C1 segment of cervical spinal cord (tissue), 14 donors: Measurements from ENCODE around the gene ATF3.

ENCODE experiments used
- DNase-seq, 14 donors: peaks; one replicate each; lab custom pipeline; 2025; lab: John Stamatoyannopoulos, UW

The ATF3 gene

DNA sequence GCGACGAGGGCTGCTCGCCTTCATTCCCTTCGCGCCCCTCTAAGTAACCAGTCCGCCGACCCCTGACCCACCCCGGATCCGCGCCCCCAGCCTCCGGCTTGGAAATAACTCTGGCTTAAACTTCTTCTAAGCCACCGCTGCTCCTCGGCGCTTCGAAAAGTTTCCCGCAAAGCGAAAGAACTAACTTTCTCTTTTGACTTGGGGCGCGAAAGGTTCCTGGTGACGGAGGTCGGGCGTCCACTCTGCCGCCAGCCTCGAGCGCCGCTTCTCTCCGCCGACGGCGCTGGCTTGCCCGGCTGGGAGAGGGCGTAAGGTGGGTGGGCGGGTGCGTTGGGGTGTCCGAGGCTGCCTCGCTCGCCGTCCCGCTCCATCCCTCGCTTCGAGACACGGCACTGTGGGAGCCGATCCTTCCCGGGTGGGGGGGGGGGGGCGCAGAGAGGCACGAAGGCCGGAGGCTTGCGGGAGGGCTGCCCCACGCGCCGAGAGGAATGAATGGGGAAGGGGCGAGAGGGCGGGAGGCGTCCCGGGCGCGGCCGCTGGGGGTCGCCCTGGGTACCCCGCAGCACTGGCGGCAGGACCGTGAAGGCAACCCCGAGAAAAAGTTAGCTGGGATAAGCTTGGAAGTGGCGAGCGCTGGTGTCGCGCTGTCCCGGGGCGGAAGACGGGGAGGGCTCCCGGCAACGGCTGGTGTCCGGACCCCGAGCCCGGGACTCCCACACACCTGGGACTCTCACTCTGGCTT is 569 bp downstream of the ATF3 start:
- DNase-seq: peak in 10 of 14 donors; percentile 33 to 77 (median 60)

DNA sequence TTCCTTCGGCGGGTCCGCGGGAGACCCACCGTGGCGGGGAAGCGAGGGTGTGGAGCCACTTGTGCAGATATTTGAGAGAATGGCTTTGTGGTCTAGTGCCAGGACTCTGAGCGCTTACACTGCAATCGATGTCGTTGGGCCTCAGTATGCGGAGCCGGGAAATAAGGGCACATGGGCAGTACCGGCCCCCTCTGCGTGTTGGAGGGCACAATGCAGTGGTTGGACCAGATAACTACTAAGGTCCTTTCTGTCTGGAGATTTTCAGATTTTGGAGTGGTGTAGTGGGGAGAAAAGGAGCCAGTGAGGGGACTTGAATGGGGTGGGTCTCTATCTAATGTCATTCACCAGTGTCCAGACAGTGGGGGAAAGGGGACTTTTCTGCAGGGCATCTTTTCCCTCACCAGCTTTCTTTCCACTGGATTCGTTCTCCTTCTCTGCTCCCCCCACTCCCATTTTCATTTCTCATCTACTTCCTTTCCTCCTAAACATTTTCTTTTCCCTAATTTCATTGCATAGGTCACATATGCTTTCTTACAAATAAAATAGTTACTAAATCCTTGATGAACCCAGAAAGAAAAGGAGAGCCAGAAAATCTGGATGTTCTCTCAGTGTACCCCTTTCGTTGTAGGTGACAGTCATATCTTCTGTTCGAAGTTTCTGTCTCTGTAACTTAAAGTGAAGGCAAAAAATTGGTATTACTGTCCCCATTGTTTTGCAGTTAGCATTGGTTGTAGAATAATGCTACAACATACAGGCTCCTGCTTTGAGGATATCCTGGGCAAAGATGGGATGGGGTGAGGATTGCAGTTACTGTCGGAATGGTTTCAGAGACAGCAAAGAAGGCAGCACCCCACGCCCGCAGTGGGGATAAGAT is 1.4 kb downstream of the ATF3 start:
- DNase-seq: peak in 1 of 14 donors; percentile 59

DNA sequence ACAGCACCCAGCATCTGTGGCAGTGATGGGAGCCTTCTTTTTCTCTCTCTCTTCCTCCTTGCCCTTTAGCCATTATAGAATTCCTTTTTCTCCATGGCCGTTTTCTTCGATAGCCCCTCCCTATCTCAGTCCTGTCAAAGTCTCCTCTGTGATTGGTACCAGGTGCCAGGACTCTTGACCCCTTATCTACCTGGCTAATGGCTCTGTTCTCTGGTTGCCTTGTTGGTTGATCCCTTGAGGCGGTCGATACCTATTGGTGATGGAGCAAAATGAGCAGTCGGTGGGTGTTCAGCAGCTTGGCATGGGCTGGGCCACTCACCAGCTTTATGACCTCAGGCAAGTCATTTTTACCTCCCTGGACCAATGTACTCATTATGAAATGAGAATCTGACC is 2.0 kb downstream of the ATF3 start:
- DNase-seq: no peak

DNA sequence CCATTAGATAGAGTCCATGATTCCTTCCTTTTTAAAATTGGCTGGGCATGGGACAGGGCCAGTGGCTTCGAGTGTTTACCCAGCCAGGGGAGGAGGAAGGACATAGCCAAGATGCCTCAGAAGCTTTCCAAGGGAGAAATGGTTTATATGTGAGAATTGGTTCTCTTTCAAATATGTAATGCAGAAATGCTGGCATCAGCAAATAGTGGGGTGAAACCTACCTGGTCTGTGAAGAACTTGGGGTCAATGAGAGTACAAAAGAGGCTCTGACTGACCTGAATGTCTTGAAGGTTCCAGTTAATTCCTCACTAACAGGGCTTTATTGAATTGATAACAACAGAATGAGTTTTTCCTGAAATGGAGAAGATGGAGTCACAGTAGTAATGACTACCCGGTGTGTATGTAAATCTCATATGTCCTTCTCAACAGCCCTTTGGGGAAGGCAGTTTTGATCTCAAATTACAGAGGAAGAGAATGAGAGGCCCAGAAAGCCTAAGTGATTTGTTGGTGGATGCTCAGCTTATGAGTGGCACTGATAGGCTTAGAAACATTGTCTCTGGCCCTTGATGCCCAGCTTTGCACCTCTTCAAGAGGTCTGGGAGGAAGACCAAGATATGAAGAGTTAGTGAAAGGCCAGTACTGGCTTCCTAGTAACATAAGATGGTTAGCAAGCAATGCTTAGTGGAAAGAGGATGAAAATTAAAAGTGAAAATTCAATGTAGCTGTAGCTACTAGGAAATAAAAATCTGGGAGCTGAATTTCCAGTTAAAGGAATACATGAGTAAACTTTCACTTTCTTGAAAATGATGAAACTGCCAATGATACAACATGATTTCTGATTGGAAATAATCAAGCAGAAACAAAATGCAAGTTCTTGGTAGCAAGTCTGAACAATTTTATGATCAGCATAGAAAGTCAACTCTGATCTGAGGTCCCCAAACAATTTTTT is 2.7 kb downstream of the ATF3 start:
- no peak for DNase-seq

DNA sequence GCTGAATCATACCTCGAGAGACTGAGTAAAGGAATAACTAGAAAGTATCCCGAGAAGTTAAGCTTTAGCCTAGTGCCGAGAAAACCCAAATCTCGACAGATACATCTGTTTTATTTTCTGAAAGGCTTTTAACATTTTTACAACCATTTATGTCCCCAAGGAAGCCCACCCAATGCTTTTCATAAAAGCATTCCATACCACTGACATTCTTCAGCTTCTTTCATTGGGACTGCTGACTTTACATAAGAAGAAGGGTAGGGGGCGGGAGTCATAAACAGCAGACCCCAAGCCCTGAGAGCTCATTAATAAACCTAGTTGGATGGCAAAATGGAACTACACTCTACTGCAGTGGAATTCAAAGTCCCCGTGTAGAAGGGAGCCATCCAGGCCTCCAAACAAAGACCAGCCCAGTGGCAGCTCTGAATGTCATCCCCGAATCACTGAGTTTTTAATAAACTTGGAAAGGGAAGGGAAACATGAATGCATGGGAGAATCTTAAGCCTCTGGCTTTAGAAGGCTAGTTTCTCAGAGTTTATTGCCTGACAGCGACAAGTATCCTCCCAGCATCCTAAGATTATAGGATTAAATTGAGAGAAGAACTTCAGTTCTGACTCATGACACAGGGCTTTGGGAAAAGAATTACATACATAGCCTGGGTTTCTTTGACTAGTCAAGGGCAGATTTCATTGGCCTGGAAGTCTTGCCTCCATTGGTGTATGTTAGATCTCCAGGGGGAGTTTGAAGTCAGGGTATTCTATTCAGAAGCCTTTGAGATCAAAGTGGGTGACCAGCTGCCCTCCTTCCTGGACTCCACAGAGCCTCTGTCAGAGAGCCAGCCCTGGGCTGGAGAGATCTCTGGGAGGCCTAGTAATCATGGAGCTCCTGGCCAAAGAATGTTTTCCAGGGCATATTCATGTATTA is 3.7 kb downstream of the ATF3 start:
- DNase-seq: no peak

DNA sequence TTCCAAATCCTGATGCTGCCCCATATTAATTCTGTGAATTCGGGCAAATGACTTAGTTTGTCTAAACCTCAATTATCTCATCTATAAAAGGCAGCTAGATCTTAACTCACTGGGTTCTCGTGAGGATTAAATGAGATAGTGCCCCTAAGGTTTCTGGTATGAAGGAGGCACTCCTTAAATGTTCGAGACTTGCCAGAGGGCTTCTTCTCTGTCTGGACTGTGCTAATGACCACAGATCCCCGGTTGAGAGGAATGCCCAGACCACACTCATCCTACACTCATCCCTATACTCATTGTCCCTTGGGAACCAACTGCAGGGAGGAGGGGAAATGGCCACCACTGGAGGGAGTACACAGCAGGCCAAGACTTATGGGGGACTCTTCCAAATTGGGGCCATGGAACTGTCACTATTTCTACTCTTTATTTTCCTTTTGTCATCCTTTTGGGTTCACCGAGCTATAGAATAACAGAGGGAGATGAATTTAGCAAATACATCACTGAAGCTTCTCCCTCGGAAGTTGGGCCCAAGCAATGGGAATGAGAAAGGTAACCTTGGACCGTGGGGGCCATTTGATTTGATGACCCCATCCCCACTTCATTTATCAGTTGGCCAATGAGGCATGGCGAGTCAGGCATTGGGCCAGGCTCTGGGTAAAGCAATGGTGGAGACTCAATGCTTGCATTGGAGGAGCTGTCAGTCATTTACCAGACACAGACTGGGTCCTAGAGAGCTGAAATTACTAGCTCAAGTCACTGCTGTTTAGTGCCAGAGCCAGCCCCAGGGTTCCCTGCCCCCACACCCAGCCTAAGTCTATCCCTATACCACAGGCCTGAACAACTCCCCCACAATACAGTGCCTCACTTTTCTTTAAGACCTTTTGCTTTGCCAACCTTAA is 5.1 kb downstream of the ATF3 start:
- DNase-seq: no peak

DNA sequence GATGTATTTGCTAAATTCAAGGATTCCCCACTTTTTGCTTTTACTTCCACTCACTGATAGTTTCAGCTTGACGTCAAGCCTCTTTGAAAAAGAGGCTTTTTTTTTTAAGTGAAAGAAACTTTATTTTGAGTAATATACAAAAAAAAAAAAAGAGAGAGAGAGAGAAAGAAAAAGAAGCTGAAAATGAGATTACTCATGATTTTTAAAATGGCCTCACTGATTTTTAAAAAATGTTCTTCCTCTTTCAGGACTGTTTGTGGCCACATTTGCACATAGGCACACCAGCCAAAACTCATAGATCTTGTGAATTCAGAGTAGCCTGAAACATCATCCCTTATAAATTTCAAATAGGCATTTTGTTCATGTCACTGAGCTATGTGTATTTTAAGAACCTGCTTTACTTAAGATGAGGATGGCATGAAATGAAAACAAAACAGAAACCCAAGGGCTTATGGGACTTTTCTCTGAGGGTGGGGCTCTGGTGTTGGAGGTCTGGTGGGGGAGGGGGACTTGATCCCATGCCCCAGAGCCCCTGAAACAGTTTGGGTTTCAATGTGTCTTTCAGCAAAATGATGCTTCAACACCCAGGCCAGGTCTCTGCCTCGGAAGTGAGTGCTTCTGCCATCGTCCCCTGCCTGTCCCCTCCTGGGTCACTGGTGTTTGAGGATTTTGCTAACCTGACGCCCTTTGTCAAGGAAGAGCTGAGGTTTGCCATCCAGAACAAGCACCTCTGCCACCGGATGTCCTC is 6.1 kb downstream of the ATF3 start:
- no peak for DNase-seq

DNA sequence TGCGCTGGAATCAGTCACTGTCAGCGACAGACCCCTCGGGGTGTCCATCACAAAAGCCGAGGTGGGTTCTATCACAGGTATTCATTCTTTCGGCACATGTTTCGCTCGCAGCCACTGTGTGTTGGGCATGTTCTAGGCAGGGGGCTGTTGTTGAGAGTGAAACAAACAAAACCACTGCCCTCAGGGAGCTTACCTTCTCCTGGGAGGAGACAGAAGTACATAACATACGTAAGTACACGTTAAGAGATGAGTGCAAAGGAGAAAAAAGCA is 6.6 kb downstream of the ATF3 start:
- no peak for DNase-seq

DNA sequence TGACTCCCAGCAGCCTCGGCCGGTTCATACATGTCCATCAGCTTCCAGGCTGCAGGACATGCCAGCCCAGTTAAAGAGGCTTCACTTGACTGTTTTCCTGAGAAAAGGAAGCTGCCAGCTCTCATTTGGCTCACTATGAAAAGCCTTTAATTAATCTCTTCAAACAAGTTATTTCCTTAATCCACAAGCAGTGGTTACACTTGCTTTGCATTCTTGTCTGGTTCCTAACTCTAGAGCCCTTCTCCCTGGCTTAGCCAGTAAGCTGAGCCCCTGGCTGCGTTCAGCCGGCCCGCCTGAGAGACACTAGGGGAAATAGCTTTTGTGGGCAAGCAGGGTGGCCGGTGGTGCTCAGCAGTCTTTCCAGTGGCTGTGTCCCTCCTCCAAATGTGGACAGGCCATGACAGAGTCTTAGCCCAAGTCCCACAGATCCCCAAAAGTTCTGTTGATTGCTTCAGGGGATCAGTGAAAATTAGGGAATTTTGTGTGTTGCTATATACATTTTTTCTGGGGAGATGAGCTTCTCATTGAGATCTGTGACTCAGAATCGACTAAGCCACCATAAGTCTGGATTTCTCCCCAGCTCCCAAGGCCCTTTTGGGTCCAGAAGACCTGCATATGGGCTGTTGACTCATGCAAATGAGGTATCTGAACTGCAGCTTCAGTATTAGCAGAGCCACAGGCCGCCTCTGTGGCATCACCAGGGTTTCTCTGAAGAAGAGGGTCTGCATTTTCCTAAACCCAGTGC is 10.1 kb downstream of the ATF3 start:
- no peak for DNase-seq

DNA sequence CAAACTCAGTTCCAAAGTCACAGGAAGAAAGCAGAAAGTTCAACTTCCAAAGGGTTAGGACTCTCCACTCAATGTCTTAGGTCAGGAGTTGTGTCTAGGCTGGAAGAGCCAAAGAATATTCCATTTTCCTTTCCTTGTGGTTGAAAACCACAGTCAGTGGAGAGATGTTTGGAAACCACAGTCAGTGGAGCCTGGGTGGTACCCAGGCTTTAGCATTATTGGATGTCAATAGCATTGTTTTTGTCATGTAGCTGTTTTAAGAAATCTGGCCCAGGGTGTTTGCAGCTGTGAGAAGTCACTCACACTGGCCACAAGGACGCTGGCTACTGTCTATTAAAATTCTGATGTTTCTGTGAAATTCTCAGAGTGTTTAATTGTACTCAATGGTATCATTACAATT is 11.7 kb downstream of the ATF3 start:
- no peak for DNase-seq

DNA sequence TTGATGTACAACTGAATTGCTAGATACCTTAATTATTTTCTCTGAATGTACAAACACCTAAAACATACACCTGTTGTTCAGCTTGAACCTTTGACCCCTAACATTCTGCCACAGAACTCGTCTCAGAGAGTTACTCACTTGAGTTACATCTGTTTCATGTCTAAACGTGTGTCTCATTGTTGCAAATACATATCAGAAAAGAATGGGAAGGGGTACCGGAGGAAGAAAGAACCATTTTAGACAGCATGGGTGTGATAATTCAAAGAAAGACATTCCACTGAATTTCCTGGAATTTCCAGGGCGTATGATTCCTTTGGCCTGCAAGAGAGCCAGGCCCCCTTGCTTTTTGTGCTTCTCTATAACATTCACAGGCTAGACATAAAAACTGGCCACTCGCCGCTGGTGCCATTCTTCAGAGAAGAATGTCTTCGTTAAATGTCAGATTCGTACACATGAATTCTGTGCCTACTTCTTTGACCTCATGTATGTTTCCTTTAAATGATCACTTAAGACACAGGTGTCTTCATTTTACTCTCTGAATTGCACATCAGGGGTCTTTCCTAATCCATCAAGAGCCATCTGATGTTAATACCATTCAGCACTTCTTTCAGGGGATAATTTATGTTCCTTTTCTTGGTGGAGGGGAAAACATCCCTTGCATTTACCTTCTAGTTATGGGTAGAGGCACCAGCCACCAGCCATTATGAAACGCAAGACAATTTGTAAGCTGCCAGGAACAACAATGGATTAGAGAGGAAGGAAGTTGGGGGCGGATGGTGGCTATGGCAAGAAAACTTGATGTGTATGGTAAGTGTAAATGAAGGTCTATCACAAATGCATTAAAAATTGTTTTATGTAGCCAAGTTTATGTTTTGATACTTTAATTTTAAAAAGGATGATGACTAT is 12.7 kb downstream of the ATF3 start:
- no peak for DNase-seq

DNA sequence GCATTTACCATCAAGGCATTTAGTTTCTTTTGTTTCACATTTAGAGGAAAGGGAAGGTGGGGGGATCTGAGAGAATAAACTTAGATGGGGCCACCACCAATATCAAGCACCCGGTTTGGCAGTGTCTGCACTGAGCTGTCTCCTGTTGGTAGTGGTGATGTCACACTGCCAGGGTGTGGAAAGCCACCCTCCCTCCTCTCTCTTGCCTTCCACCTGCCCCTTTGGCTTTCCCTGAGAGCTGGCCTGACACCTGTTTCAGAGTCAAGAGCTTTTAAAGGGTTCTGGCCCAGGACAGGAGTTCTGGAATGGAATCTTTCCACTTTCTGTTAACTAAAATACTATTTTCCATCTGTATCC is 13.4 kb downstream of the ATF3 start:
- DNase-seq: no peak

DNA sequence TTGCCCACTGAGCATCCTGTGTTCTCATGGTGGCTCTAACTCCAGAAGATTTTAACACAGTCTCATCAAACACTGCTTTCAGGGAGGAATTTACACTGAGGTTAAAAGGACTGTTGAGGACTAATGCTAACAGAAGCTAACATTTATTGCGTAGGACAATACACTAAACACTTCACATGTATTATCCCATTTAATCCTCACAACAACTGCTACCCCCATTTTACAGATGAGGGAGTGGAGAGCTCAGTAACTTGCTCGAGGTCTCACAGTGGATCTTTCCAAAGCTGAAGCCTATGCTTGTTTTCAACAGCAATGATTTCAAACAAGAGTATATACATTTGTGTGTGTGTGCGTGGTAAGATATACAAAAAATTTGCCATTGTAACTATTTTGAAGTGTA is 13.9 kb downstream of the ATF3 start:
- DNase-seq: no peak

DNA sequence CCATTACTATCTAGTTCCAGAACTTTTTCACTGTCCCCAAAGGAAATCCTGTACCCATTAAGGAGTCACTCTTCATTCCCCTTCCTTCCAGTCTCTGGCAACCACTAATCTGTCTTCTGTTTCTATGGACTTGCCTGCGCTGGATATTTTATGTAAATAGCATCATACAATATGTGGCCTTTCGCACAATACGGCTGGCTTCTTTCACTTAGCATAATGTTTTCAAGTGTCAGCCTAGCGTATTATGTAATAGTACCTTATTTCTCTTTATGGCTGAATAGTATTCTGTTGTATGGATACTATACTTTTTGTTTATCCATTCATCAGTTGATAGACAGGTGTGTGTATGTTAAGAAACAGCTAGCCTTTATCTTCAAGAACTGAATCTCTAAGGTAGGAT is 14.3 kb downstream of the ATF3 start:
- DNase-seq: no peak

DNA sequence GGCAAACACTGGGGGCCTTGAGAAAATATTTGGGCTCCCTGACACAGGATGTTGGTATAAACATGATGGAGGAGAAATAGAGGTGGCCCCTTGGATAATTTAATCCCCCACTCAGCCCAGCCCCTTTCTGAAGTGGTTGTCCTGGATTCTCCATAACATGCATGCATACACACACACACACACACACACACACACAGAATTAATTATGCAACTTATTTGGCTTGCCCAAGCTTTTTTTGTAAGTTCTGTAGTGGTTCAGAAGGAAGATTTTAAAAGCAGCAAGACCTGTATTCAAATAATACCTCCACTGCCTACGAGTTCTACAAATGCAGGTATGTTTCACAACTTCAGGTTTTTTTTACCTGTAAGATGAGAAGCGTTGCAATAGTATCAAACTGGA is 15.0 kb downstream of the ATF3 start:
- no peak for DNase-seq

DNA sequence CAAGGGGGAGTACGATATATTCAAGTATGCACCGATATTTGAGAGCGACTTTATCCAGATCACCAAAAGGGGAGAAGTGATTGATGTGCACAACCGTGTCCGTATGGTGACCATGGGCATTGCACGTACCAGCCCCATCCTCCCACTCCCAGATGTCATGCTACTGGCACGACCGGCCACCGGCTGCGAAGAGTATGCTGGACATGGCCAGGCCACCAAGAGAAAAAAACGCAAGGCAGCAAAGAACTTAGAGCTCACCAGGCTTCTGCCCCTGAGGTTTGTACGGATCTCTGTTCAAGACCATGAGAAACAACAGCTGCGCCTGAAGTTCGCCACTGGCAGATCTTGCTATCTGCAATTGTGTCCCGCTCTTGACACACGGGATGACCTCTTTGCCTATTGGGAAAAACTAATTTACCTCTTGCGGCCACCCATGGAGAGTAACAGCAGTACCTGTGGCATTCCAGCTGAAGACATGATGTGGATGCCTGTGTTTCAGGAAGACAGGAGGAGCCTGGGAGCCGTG is 16.5 kb downstream of the ATF3 start:
- DNase-seq: no peak

DNA sequence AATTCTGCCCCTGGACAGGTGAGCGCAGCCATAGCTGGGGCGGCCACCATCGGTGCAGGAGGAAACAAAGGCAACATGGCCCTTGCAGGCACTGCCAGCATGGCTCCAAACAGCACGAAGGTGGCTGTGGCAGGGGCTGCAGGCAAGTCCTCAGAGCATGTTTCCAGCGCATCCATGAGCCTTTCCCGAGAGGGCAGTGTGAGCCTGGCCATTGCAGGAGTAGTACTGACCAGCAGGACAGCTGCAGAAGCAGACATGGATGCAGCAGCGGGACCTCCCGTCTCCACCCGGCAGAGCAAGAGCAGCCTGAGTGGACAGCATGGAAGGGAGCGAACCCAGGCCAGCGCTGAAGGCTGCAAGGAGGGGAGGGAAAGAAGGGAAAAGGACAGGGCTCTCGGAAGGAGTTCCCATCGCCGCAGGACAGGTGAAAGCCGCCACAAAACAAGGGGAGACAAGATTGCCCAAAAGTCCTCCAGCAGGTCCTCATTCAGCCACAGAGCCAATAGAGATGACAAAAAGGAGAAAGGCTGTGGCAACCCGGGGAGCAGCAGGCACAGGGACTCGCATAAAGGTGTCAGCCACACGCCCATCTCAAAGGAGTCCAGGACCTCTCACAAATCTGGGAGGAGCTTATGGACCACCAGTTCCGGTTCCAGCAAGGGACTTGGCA is 17.4 kb downstream of the ATF3 start:
- no peak for DNase-seq
